ENCODE results near the gene ZNF165. TPM values are rescaled to one million over a fixed set of nuclear protein-coding genes. Genes with fewer than 3 reads are reported as not detected.

The ZNF165 gene
- total and polyA plus RNA-seq, 2 of the 13 experiments (the other 11 are each of a cell fraction or from before 2014, with no cell fraction given): 0.58 to 8.6 TPM

GRCh38 chr6:28124350-28124970, 44.1 kb downstream of the ZNF165 start, which contains the start of gene ZSCAN16:
ZSCAN16 (plus strand) TSS chr6:28124609; CDS start chr6:28125444, 835 bp downstream.
- 0 out of 2 replicates have a peak, but pooled peaks cover under 1% of the 10 kb centered on the region for H4K20me1 ChIP-seq (ENCODE audit: insufficient read depth, low read length)
- H3K36me3 ChIP-seq (replicated peaks in 1 of 2; ENCODE audit: control insufficient read depth in 1 of 2, insufficient read depth in 2 of 2, low read length in 2 of 2): peaks cover 4 to 46% of the 10 kb centered on the region in 2 experiments
- POLR2A ChIA-PET: interaction anchor here (0.7 to 5.1 kb wide), 14 partner anchors 9 to 275 kb away, joined by 3 to 86 read pairs (median 5); partner anchors contain the start of genes ZKSCAN3, ZKSCAN4, ZKSCAN8 and ZNF165
- DNase-seq (ENCODE audit: low spot score) (peak; percentile 87), ATAC-seq (peak; percentile 100), FAIRE-seq (peak; percentile 75)
- 0% methylated on average over 25 of the region's 28 CpGs for WGBS (ENCODE audit: low lambda C conversion rate)
- H3K4me2 ChIP-seq (ENCODE audit: low read depth, low read length): peak within 1 kb of the TSS; percentile 74
- peaks cover 31% of the 10 kb centered on the region for H3K79me2 ChIP-seq (ENCODE audit: insufficient read depth, low read length)
- no peaks in the 10 kb centered on the region for H3K9me3 ChIP-seq (ENCODE audit: low read length)
- peak within 1 kb of the TSS; percentile 81 to 89 (median 86) for H3K4me3 ChIP-seq (replicated peaks in 1 of 3; ENCODE audit: insufficient read depth in 1 of 3, low read depth in 2 of 3, low read length in 3 of 3)
- in situ Hi-C loops (cut with HindIII; ENCODE audit: extremely low pct_ligation_motif_present, low pct_unique_long_range_greater_than_20kb) (no loop called here), intact Hi-C loops (cut with micrococcal nuclease; ENCODE audit: unreplicated experiment) (loop anchor here (1.0 kb wide), 3 partner anchors 12 to 143 kb away; partner anchors contain the start of genes ZKSCAN8 and ZSCAN26)
- H3K4me1 ChIP-seq (ENCODE audit: insufficient read depth, low read length): peaks cover 24% of the 10 kb centered on the region
- BruUV-seq (replicated peaks): no TSS peak
- H2AFZ ChIP-seq (ENCODE audit: low read length): peak within 1 kb of the TSS; percentile 74
- peak within 1 kb of the TSS; percentile 60 for H3K27ac ChIP-seq (ENCODE audit: extremely low read length, insufficient read depth, low read length)
- no peaks in the 10 kb centered on the region; a peak in 1 of 5 replicates for H3K27me3 ChIP-seq (ENCODE audit: control insufficient read depth in 1 of 2, insufficient read depth in 2 of 2, low read length in 2 of 2)
- peak within 1 kb of the TSS; percentile 75 for H3K9ac ChIP-seq (ENCODE audit: insufficient read depth, low read depth, low read length)
- CTCF ChIA-PET (ENCODE audit: low intra/inter-chr PET ratio, low total read pairs): no interaction called here
- no peak for TF ChIP-seq NFE2 (CRISPR knock-in tag; IDR thresholded peaks at IDR 0.05)
- no peak for TF ChIP-seq ZSCAN22 (CRISPR knock-in tag; IDR thresholded peaks at IDR 0.05)
- TF ChIP-seq MXD1 (CRISPR knock-in tag; IDR thresholded peaks at IDR 0.05): 0 out of 2 replicates have a peak, but pooled peaks have one; percentile 41
- no peak for TF ChIP-seq MLX (CRISPR knock-in tag; IDR thresholded peaks at IDR 0.05)
- TF ChIP-seq FOXO1 (CRISPR knock-in tag; IDR thresholded peaks at IDR 0.05): peak; percentile 56
- peak; percentile 36 for TF ChIP-seq MED8 (CRISPR knock-in tag; IDR thresholded peaks at IDR 0.05; ENCODE audit: insufficient replicate concordance)
- TF ChIP-seq ZNF317 (CRISPR knock-in tag; IDR thresholded peaks at IDR 0.05): peak; percentile 59; the same call in 1 of the 2 replicates
- TF ChIP-seq NFE2L1 (CRISPR knock-in tag; IDR thresholded peaks at IDR 0.05; ENCODE audit: borderline replicate concordance): peak; percentile 66; the same call in 1 of the 2 replicates
- TF ChIP-seq CHCHD3 (CRISPR knock-in tag; IDR thresholded peaks at IDR 0.05): 0 out of 2 replicates have a peak, but pooled peaks have one; percentile 33
- TF ChIP-seq HDAC6 (IDR thresholded peaks at IDR 0.05; ENCODE audit: low read depth, low read length): no peak
- TF ChIP-seq TAF1 (CRISPR knock-in tag; IDR thresholded peaks at IDR 0.05): peak; percentile 87
- no peak for TF ChIP-seq STAT5B (CRISPR knock-in tag; IDR thresholded peaks at IDR 0.05)
- peak; percentile 87; the same call in 1 of the 2 replicates for TF ChIP-seq ERF (CRISPR knock-in tag; IDR thresholded peaks at IDR 0.05)
- no peak for TF ChIP-seq FOXM1 (CRISPR knock-in tag; IDR thresholded peaks at IDR 0.05)
- peak; percentile 89 for TF ChIP-seq ZFP91 (CRISPR knock-in tag; IDR thresholded peaks at IDR 0.05; ENCODE audit: borderline replicate concordance)
- no peak for TF ChIP-seq ZNF784 (CRISPR knock-in tag; IDR thresholded peaks at IDR 0.05; ENCODE audit: borderline replicate concordance)
- no peak; the same call in 1 of the 2 replicates for TF ChIP-seq SOX13 (IDR thresholded peaks at IDR 0.05)
- TF ChIP-seq SOX13 (CRISPR knock-in tag; conservative IDR thresholded peaks at IDR 0.05 in 1 of 2, IDR thresholded peaks at IDR 0.05 in 1 of 2): peak in 1 of 2 experiments; percentile 69; a peak in 2 of 4 replicates
- peak; percentile 96 for TF ChIP-seq KAT7 (CRISPR knock-in tag; IDR thresholded peaks at IDR 0.05; ENCODE audit: borderline replicate concordance)
- TF ChIP-seq NFIB (CRISPR knock-in tag; IDR thresholded peaks at IDR 0.05; ENCODE audit: borderline replicate concordance): no peak
- peak; percentile 69; the same call in 1 of the 2 replicates for TF ChIP-seq WIZ (CRISPR knock-in tag; IDR thresholded peaks at IDR 0.05)
- peak; percentile 87; the same call in 1 of the 2 replicates for TF ChIP-seq PHF21A (CRISPR knock-in tag; IDR thresholded peaks at IDR 0.05)

Measured in HepG2 (cell line).